Heart left ventricle (tissue), 13 donors: ENCODE data around the gene RILP.
"Not testable (repeated sequence)": the region's sequence is repeated elsewhere in the genome, so short reads cannot be mapped to it uniquely, and the experiment has no call there.

Experiments
- CTCF ChIP-seq, 12 donors: fragments of 200-600 bp; sonication (generic) in 4 of 12; IDR thresholded peaks; one replicate each; pipeline versions ENCODE4 v1.5.0 to v1.8.0; 2018 to 2022; ENCODE audit warnings: antibody characterized with exemption in 12 of 12, mild to moderate bottlenecking in 5 of 12
- POLR2A ChIP-seq, 2 donors: fragments of 450-650 bp; IDR thresholded peaks; one replicate each; pipeline ENCODE4 v1.6.1; 2017; ENCODE audit warnings: antibody characterized with exemption in 2 of 2, mild to moderate bottlenecking in 2 of 2, moderate library complexity in 2 of 2
- donor health status: ischemic (EF 13 %, LVEDD 7.1; RV severe dilation, severe dysfunction).
- donor health status: DM: no; HTN: yes; CAD: no.
- donor health status: DM: no; HTN: no; CAD: no.
- donor health status: ischemic (EF 25% LVEDD 6.9; RV normal size, moderate dysfunction).
- donor health status: ischemic (EF 25% LVEDD 5.7; RV mildly dilated, moderate dysfunction).
- donor health status: ischemic (EF 35%, LVEDD 5.7; RV mildly dilated, moderate dysfunction).
- donor health status: nonischemic (EF 11% LVEDD 7.7; RV severe dilation, severe dysfunction).
- donor health status: DM: yes; HTN: yes; CAD: no.
- donor health status: PGD.
- donor health status: ischemic (EF 29% LVEDD 5.4; RV normal size, mild dysfunction).
- donor health status: nonischemic (EF 23%, LVEDD 6.1; RV moderate dilation, normal function).

GRCh38 chr17:1688405-1688804 is 38.7 kb upstream of the RILP start:
- not testable (repeated sequence) for TF ChIP-seq CTCF, POLR2A (IDR thresholded peaks at IDR 0.05)
